Heart left ventricle (tissue), 13 donors: ENCODE data around the gene ADCY4.

ENCODE experiments used
- CTCF ChIP-seq, 12 donors: fragments of 200-600 bp; sonication (generic) in 4 of 12; IDR thresholded peaks; one replicate each; pipeline versions ENCODE4 v1.5.0 to v1.8.0; 2018 to 2022; ENCODE audit warnings: antibody characterized with exemption in 12 of 12, mild to moderate bottlenecking in 5 of 12
- POLR2A ChIP-seq, 2 donors: fragments of 450-650 bp; IDR thresholded peaks; one replicate each; pipeline ENCODE4 v1.6.1; 2017; ENCODE audit warnings: antibody characterized with exemption in 2 of 2, mild to moderate bottlenecking in 2 of 2, moderate library complexity in 2 of 2
- donor health status: ischemic (EF 13 %, LVEDD 7.1; RV severe dilation, severe dysfunction).
- donor health status: DM: no; HTN: yes; CAD: no.
- donor health status: DM: no; HTN: no; CAD: no.
- donor health status: ischemic (EF 25% LVEDD 6.9; RV normal size, moderate dysfunction).
- donor health status: ischemic (EF 25% LVEDD 5.7; RV mildly dilated, moderate dysfunction).
- donor health status: ischemic (EF 35%, LVEDD 5.7; RV mildly dilated, moderate dysfunction).
- donor health status: nonischemic (EF 11% LVEDD 7.7; RV severe dilation, severe dysfunction).
- donor health status: DM: yes; HTN: yes; CAD: no.
- donor health status: PGD.
- donor health status: ischemic (EF 29% LVEDD 5.4; RV normal size, mild dysfunction).
- donor health status: nonischemic (EF 23%, LVEDD 6.1; RV moderate dilation, normal function).

- TF ChIP-seq CTCF (IDR thresholded peaks at IDR 0.05) (no peak), POLR2A (IDR thresholded peaks at IDR 0.05) (peak in 1 of 2 donors; percentile 26)
Observed at GRCh38 chr14:24339284-24340151, 4.6 kb upstream of the ADCY4 start, which contains the start of gene RIPK3.
